Heart right ventricle (tissue), 16 donors: ENCODE results near the gene USP2. TPM values are rescaled to one million over a fixed set of nuclear protein-coding genes. Genes with fewer than 3 reads are reported as not detected.
"Not testable (repeated sequence)": the region's sequence is repeated elsewhere in the genome, so short reads cannot be mapped to it uniquely, and the experiment has no call there.

Source experiments
- ATAC-seq, 8 donors: fragments of 200-7000 bp; cut with Tn5 transposase; one replicate each; pipeline ENCODE4 v1.9.1; 2020; ENCODE audit warnings: mild to moderate bottlenecking in 8 of 8, moderate library complexity in 8 of 8, moderate number of reproducible peaks in 1 of 8
- DNase-seq, 2 donors: peaks; one replicate each; pipeline ENCODE4 v3.0.0-alpha.2; 2020
- H3K27ac ChIP-seq, 10 donors: fragments of 200-600 bp; sonication (generic) in 2 of 10; one replicate each; pipeline versions ENCODE4 v1.5.0 to v1.8.0; 2020 to 2022; ENCODE audit warnings: mild to moderate bottlenecking in 3 of 10
- H3K27me3 ChIP-seq, 7 donors: fragments of 200-600 bp; one replicate each; pipeline ENCODE4 v1.8.0; 2021 to 2022; ENCODE audit warnings: mild to moderate bottlenecking in 2 of 7
- H3K36me3 ChIP-seq, 9 donors: fragments of 200-600 bp; sonication (generic) in 1 of 9; one replicate each; pipeline versions ENCODE4 v1.5.0 to v1.8.0; 2020 to 2022; ENCODE audit warnings: mild to moderate bottlenecking in 2 of 9
- H3K4me1 ChIP-seq, 9 donors: fragments of 200-600 bp; sonication (generic) in 1 of 9; one replicate each; pipeline versions ENCODE4 v1.5.0 to v1.8.0; 2020 to 2022; ENCODE audit warnings: mild to moderate bottlenecking in 4 of 9
- H3K4me3 ChIP-seq, 10 donors: fragments of 200-600 bp; sonication (generic) in 2 of 10; one replicate each; pipeline versions ENCODE4 v1.5.0 to v1.8.0; 2020 to 2022; ENCODE audit warnings: mild to moderate bottlenecking in 7 of 10, moderate library complexity in 2 of 10
- H3K9me3 ChIP-seq, 11 donors: fragments of 200-600 bp in 10 of 11; sonication (generic) in 2 of 11; one replicate each; pipeline versions ENCODE4 v1.5.0 to v1.8.0; 2013 to 2022; ENCODE audit warnings: mild to moderate bottlenecking in 2 of 11, control low read depth in 1 of 11, moderate library complexity in 1 of 11
- WGBS, 2 donors: extraction: QIAGEN DNeasy Blood & Tissue Kit; methylation state at CpG; one replicate each; pipeline ENCODE4 v1.1.7; 2013; ENCODE audit warnings: inconsistent platforms in 1 of 2; 5-methylcytosine and 5-hydroxymethylcytosine counted together
- intact Hi-C, 10 donors: fragments of 100-400 bp; cut with DNase I; formaldehyde crosslinking; loops; one replicate each; pipeline versions ENCODE4 v1.11.1 to v1.14.2; 2022
- polyA plus RNA-seq, 2 donors: library from polyadenylated mRNA; stranded (reverse); fragments of 200-250 nt; gene quantifications; one replicate each; pipeline ENCODE4 v1.2.3, GENCODE V29; 2013
- total RNA-seq, 10 donors: library from RNA; stranded (reverse); fragmentation: NEBNext Ultra II Directional in 3 of 10; extraction: Animal tissue kit (Norgen Biotek cat#: 25700) in 3 of 10; gene quantifications; one replicate each; pipeline versions ENCODE4 v1.2.1 to v1.2.4, GENCODE V29; 2021 to 2023
- TF ChIP-seq, protein P1 (sequence below), 9 donors: fragments of 200-600 bp; sonication (generic) in 2 of 9; IDR thresholded peaks; one replicate each; pipeline versions ENCODE4 v1.5.0 to v1.8.0; 2021 to 2022; ENCODE audit warnings: antibody characterized with exemption in 9 of 9, mild to moderate bottlenecking in 5 of 9, moderate library complexity in 1 of 9
- donor health status: Arrhythmogenic right ventricular cardiomyopathy.
- donor health status: ischemic (EF 13 %, LVEDD 7.1; RV severe dilation, severe dysfunction).
- donor health status: healthy with polysubstance abuse.
- donor health status: DM: no; HTN: yes; CAD: no.
- donor health status: DM: no; HTN: no; CAD: no.
- donor health status: ischemic (EF 25% LVEDD 6.9; RV normal size, moderate dysfunction).
- donor health status: ischemic (EF 25% LVEDD 5.7; RV mildly dilated, moderate dysfunction).
- donor health status: healthy.
- donor health status: DM: yes; HTN: yes; CAD: no.
- donor health status: Ischemic cardiomyopathy.
- donor health status: ischemic (EF 35%, LVEDD 5.7; RV mildly dilated, moderate dysfunction).
- donor health status: nonischemic (EF 11% LVEDD 7.7; RV severe dilation, severe dysfunction).
- donor health status: DM: yes; HTN: yes; CAD: no.
- donor health status: PGD.
- donor health status: ischemic (EF 29% LVEDD 5.4; RV normal size, mild dysfunction).
- donor health status: nonischemic (EF 23%, LVEDD 6.1; RV moderate dilation, normal function).

The USP2 gene
- total and polyA plus RNA-seq, 12 donors: 42.0 to 183 (median 130) TPM

GRCh38 chr11:119406005-119406404 lies 24.5 kb upstream of the USP2 start:
- DNase-seq (no peak), ATAC-seq (no peak)
- Histone ChIP-seq H3K9me3 (peaks cover 0 to 10% (median 4%) of the 10 kb centered on the region in 11 donors), H3K36me3 (no peaks in the 10 kb centered on the region), H3K27me3 (no peaks in the 10 kb centered on the region), H3K4me3 (no peak overlapping the region), H3K27ac (no peak overlapping the region), H3K4me1 (no peaks in the 10 kb centered on the region)
- TF ChIP-seq, protein P1, sequence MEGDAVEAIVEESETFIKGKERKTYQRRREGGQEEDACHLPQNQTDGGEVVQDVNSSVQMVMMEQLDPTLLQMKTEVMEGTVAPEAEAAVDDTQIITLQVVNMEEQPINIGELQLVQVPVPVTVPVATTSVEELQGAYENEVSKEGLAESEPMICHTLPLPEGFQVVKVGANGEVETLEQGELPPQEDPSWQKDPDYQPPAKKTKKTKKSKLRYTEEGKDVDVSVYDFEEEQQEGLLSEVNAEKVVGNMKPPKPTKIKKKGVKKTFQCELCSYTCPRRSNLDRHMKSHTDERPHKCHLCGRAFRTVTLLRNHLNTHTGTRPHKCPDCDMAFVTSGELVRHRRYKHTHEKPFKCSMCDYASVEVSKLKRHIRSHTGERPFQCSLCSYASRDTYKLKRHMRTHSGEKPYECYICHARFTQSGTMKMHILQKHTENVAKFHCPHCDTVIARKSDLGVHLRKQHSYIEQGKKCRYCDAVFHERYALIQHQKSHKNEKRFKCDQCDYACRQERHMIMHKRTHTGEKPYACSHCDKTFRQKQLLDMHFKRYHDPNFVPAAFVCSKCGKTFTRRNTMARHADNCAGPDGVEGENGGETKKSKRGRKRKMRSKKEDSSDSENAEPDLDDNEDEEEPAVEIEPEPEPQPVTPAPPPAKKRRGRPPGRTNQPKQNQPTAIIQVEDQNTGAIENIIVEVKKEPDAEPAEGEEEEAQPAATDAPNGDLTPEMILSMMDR (IDR thresholded peaks at IDR 0.05): no peak
- intact Hi-C loops: no loop called here
- WGBS, 2 donors: 87 to 89% methylated on average over 3 of the region's 3 CpGs

DNA sequence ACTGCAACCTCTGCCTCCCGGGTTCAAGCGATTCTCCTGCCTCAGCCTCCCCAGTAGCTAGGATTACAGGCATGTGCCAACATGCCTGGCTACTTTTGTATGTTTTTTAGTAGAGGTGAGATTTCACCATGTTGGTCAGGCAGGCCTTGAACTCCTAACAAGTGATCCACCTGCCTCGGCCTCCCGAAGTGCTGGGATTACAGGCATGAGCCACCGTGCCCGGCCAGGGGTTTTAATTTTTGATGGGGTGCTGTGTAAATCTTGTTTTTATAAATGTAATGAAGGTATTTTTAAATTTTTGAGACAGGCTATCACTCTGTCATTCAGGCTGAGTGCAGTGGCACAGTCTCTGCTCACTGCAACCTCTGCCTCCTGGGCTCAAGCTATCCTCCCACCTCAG lies 24.0 kb upstream of the USP2 start:
- H3K27ac ChIP-seq, H3K4me1 ChIP-seq, H3K27me3 ChIP-seq, DNase-seq, ATAC-seq, intact Hi-C loops, H3K4me3 ChIP-seq, H3K36me3 ChIP-seq: not testable (repeated sequence)
- H3K9me3 ChIP-seq: peaks cover 0 to 16% (median 6%) of the 10 kb centered on the region in 11 donors
- 93 to 94% methylated on average over 6 of the region's 6 CpGs for WGBS, 2 donors

GRCh38 chr11:119404872-119405271 lies 23.4 kb upstream of the USP2 start:
- 86 to 92% methylated on average over 2 of the region's 2 CpGs for WGBS, 2 donors
- DNase-seq (no peak), ATAC-seq (no peak)
- intact Hi-C loops: no loop called here
- Histone ChIP-seq H3K27ac (no peak overlapping the region), H3K27me3 (no peaks in the 10 kb centered on the region), H3K4me1 (no peaks in the 10 kb centered on the region), H3K4me3 (no peak overlapping the region), H3K9me3 (peaks cover 0 to 22% (median 7%) of the 10 kb centered on the region in 11 donors), H3K36me3 (no peaks in the 10 kb centered on the region)
- TF ChIP-seq, protein P1 (IDR thresholded peaks at IDR 0.05): no peak

- no peak for ATAC-seq
- Histone ChIP-seq H3K27ac (no peak overlapping the region), H3K4me1 (no peaks in the 10 kb centered on the region), H3K4me3 (no peak overlapping the region), H3K36me3 (no peaks in the 10 kb centered on the region), H3K9me3 (peaks cover 0 to 38% (median 20%) of the 10 kb centered on the region in 11 donors), H3K27me3 (no peaks in the 10 kb centered on the region)
- whole genome bisulfite sequencing, 2 donors: 76 to 82% methylated on average over 5 of the region's 5 CpGs
- TF ChIP-seq, protein P1 (IDR thresholded peaks at IDR 0.05): no peak
- intact Hi-C loops: no loop called here
- no peak for DNase-seq
Observed at GRCh38 chr11:119403021-119403420, 21.5 kb upstream of the USP2 start.

DNA sequence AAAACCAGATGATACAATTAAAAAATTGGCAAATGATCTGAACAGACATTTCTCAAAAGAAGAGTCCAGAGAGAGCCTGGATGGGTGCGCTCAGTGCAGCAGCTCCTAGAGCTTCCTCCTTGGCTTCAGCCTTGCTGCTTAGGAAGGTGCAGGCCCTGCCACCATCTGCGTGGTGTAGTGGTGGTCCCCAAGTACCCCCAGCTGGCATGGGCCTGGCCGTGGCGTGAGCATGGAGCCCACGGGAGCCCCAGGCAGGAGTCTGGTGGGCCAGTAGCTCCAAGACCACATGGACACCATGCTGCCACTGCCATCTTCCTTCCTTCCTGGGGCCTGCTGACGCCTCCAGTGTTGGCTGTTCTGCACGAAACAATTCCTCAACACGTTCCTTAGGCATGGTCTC lies 21.0 kb upstream of the USP2 start:
- peaks cover 0 to 43% (median 22%) of the 10 kb centered on the region in 11 donors for H3K9me3 ChIP-seq
- H3K27ac ChIP-seq: no peak overlapping the region
- ATAC-seq (no peak), DNase-seq (no peak)
- 88% methylated on average over 8 of the region's 8 CpGs for WGBS, 2 donors
- no peaks in the 10 kb centered on the region for H3K27me3 ChIP-seq
- H3K4me3 ChIP-seq: no peak overlapping the region
- no peaks in the 10 kb centered on the region for H3K36me3 ChIP-seq
- intact Hi-C loops: no loop called here
- TF ChIP-seq, protein P1 (IDR thresholded peaks at IDR 0.05): no peak
- no peaks in the 10 kb centered on the region for H3K4me1 ChIP-seq
